NCI-H524 treated with DMSO at 0.1 percent for 48 hours (cell line): Measurements from ENCODE around the gene PPP2R3A.

Experiments used
- DNase-seq: peaks from one replicate; lab custom pipeline; 2025; lab: John Stamatoyannopoulos, UW

PPP2R3A gene

DNA sequence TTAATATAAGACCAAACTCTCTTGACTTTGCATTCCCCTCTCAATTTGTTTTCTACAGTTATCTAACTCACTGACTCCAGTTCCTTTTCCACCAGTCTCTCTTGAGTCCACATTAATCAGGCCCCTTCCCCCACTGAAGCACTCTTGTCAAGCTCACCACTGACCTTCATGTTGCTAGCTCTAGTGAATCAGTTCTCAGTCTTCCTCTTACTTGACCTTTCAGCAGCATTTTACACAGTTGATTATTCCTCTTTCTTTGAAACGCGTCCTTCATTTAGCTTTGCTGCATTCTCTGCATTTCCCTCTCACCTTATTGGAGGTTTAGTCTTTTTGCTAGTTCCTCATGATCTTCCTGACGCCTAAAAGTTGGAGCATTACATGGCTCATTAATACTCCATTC, 8.3 kb downstream of the PPP2R3A start:
- DNase-seq: no peak

GRCh38 chr3:135975053-135975452, 9.5 kb downstream of the PPP2R3A start:
- no peak for DNase-seq

GRCh38 chr3:135975536-135975935, 10.0 kb downstream of the PPP2R3A start:
- no peak for DNase-seq

GRCh38 chr3:135980343-135980742, 14.8 kb downstream of the PPP2R3A start:
- DNase-seq: no peak

- no peak for DNase-seq
Measured at GRCh38 chr3:135981701-135982403, 16.3 kb downstream of the PPP2R3A start.

- no peak for DNase-seq
Measured at GRCh38 chr3:135982404-135982761, 16.9 kb downstream of the PPP2R3A start.

DNA sequence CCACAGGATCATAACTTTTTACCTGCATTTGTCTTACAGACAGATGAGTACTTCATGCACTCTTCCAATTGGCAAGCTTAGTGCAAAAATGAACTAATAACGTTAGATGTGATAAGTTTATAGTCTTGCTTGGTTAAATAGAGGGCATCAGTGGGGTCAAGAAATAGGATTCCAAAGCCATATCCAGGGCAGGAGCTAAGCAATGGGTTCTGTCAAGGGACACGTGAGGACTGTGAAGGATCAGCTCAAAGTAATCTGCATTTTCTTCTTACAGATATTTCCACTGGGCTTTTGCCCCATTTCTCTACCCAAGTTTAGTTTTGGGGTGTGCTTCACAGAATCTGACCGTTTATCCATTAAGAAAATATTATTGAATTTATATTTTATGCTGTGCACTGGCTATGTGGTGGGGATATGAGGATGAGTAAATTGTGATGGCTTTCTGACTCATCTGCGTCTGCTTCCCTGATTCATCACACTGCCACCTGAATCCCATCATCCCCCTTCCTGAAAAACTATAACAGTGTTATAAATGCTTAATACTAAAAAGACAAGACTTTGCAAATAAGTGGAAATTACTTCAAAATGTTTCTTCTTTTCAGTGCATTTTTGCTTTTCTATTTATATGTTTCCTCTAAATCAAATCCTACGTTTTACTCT, 17.5 kb downstream of the PPP2R3A start:
- no peak for DNase-seq

- DNase-seq: no peak
Measured at GRCh38 chr3:135987661-135988060, 22.1 kb downstream of the PPP2R3A start.

- no peak for DNase-seq
Measured at GRCh38 chr3:135989242-135989641, 23.7 kb downstream of the PPP2R3A start.

GRCh38 chr3:135990903-135991302, 25.4 kb downstream of the PPP2R3A start:
- DNase-seq: no peak

DNA sequence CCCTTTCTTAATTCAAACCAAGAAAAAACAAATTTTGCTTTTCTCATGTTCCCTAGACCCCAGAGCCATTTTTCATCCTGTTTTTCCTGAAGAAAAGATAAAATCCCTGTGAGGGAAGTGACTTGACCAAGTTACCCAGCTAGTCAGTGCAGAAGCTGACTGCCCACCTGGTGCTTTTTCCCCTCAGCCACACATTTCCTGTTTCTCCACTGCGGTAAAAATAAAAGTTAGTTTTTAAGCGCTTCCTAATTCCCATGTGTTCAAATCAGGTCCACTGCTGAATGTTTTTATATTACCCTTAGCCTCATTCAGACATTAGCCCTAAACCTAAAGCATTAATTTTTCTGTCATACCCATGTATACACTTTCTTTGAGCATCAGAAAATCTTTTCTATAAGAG, 26.1 kb downstream of the PPP2R3A start:
- no peak for DNase-seq

- no peak for DNase-seq
Measured at GRCh38 chr3:135992072-135992471, 26.5 kb downstream of the PPP2R3A start.

DNA sequence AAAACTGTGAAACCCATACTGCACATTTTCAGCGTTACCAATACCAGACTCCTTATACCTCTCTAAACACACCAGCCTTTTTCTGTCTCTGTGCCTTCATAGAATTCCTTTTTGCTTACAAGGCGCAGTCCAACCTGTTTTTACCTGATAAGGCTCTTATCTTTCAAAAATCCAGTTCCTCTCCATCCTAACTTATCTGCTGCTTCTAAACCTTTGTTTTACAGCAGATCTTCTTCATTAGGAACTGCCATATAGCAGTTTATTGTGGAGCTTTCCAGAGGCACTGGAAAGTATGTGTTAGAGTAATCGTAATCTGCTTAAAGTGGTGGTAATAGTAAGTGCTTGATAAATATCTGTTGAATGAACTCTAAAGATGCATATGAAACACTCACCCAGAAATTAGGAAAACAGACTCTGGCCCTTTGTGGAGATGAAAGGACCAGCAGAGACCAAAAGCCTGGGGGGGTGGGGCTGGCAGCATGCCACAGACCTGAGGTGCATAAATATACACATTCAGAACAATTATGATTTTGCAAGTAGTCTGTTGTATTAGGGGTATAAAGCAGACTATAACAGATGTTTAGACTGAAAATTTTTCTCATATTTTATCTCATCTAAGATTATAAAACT, 29.3 kb downstream of the PPP2R3A start:
- no peak for DNase-seq

DNA sequence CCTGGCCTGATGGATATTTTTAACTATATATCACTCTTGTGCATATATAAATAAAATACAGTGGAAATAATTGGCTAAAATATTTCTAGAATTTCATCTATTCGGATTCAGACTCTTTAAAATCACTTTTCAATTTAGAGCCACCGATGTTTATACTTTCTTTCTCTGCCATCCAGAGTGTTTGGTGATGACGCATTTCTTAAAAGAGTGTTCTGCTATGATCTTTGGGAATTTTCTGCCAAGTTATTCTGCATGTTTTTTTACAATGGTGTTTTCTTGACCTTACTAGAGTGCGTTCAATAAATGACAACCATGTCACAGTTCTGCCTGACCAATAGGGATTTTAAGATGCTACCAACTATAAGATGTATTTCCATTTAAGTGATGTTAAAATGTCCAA, 30.2 kb downstream of the PPP2R3A start:
- no peak for DNase-seq

- no peak for DNase-seq
Measured at GRCh38 chr3:135997554-135998320, 32.2 kb downstream of the PPP2R3A start.

DNA sequence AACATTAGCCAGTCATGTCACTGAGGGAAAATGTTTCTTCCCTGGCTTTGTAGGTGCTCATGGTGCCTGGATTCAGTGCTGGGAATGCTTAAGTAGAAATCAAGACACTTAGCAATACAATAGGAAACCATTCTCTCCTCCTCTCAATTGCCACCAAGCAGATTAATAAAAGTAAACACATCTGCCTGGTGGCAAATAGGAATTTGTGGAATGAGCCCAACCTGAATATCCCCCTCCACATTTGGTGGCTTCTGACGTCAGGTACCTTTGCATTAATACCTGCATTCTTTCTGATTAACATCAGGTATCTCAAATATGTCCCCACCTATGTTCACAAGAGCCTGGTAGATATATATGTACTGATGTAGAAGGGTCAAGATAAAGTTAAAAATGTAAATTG, 42.7 kb downstream of the PPP2R3A start:
- no peak for DNase-seq

- DNase-seq: no peak
Measured at GRCh38 chr3:136008732-136009470, 43.4 kb downstream of the PPP2R3A start.

GRCh38 chr3:136018876-136019275, 53.3 kb downstream of the PPP2R3A start:
- no peak for DNase-seq

DNA sequence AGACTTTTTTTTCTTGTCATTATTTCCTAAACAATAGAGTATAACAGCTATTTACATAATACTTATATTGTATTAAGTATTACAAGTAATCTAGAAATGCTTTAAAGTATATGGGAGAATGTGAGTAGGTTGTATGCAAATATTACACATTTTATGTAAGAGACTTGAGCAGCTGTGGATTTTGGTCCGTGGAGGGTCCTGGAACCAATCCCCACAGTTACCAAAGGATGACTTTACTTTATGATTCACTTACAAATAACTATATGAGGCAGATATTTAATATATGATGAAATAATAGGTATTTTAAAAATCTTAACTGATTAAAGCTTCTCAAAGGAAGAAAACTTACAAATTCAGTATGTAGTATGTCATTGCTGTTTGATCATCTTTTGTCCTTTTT, 56.3 kb downstream of the PPP2R3A start:
- no peak for DNase-seq

- DNase-seq: no peak
Measured at GRCh38 chr3:136022529-136023263, 57.2 kb downstream of the PPP2R3A start.

DNA sequence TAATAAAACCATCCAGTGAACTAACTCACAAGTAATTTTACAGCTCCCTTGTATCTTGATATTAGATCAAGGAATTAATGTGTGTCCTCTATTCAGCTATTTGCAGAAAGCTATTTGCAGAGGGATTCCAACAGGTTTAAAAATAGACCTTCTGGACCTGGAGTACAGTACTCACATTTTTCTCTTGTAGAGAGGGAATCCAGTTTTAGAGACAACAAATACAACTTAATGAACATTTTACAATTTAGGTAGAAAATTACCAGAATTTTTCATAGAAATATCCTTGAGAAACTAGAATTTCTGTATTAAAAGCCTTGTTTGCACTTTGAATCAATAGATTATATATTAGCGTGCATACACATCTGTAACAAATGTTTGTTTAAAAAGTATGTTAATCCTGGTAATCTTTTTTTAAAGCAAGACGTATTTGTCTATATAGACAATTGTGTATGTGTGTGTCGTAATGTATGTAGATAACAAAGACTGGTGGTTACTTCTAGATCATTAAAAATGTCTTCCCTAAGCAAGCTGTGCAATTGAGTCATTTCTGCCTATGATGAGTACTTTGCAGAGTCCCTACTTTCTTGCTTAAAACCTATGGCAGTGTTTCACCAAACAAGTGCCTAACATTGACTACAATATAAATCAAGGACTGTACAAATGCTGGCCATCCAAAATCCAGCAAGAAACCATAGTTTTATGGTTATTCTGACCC, 57.9 kb downstream of the PPP2R3A start:
- DNase-seq: no peak
